ENCODE measurements around the gene PROZ.
"Not testable (repeated sequence)": the region's sequence is repeated elsewhere in the genome, so short reads cannot be mapped to it uniquely, and the experiment has no call there.

The PROZ gene

GRCh38 chr13:113158946-113159345 is 498 bp downstream of the PROZ start:
- no peak for DNase-seq

GRCh38 chr13:113159701-113160100 is 1.3 kb downstream of the PROZ start:
- no peak for DNase-seq

GRCh38 chr13:113160983-113161382 is 2.5 kb downstream of the PROZ start:
- DNase-seq = no peak

- DNase-seq = no peak
These were observed 3.0 kb downstream of the PROZ start for GRCh38 chr13:113161433-113161832.

GRCh38 chr13:113161975-113162374 is 3.5 kb downstream of the PROZ start:
- not testable (repeated sequence) for DNase-seq

- no peak for DNase-seq
These were observed 4.6 kb downstream of the PROZ start for GRCh38 chr13:113162783-113163685.

GRCh38 chr13:113164492-113164891 is 6.0 kb downstream of the PROZ start:
- no peak for DNase-seq

- DNase-seq = no peak
These were observed 7.8 kb downstream of the PROZ start for GRCh38 chr13:113166266-113166665.

- DNase-seq = no peak
These were observed 8.2 kb downstream of the PROZ start for GRCh38 chr13:113166681-113167080.

- no peak for DNase-seq
These were observed 8.7 kb downstream of the PROZ start for GRCh38 chr13:113167155-113167554.

- no peak for DNase-seq
These were observed 9.1 kb downstream of the PROZ start for GRCh38 chr13:113167575-113167974.

- no peak for DNase-seq
These were observed 9.8 kb downstream of the PROZ start for GRCh38 chr13:113168211-113168610.

GRCh38 chr13:113169277-113170272 is 11.1 kb downstream of the PROZ start:
- DNase-seq = no peak

- no peak for DNase-seq
These were observed 12.1 kb downstream of the PROZ start for GRCh38 chr13:113170511-113170910.

- no peak for DNase-seq
These were observed 13.0 kb downstream of the PROZ start for GRCh38 chr13:113171250-113172125.

- no peak for DNase-seq
These were observed 14.0 kb downstream of the PROZ start for GRCh38 chr13:113172419-113172926.

- DNase-seq = peak in 1 of 2 experiments; percentile 48
These were observed 17.8 kb downstream of the PROZ start for GRCh38 chr13:113176280-113176679.

- DNase-seq = no peak
These were observed 18.4 kb downstream of the PROZ start for GRCh38 chr13:113176822-113177221.

- DNase-seq = no peak
These were observed 19.8 kb downstream of the PROZ start for GRCh38 chr13:113178070-113178895.

- no peak for DNase-seq
These were observed 20.4 kb downstream of the PROZ start for GRCh38 chr13:113178896-113179167.

- DNase-seq = no peak
These were observed 21.2 kb downstream of the PROZ start for GRCh38 chr13:113179374-113180230.
